Ishikawa (cell line): ENCODE results near the gene CORO1C.

Experiments
- CEBPB ChIP-seq: IDR thresholded peaks from 2 replicates; pipeline ENCODE4 v1.6.1; 2012
- CREB1 ChIP-seq: IDR thresholded peaks from 2 replicates; pipeline ENCODE4 v1.6.1; 2012; ENCODE audit warnings: low read depth
- EGR1 ChIP-seq: IDR thresholded peaks from 2 replicates; pipeline ENCODE4 v1.6.1; 2012
- EP300 ChIP-seq: IDR thresholded peaks from 2 replicates; pipeline ENCODE4 v1.6.1; 2012; ENCODE audit warnings: borderline replicate concordance
- FOXM1 ChIP-seq: IDR thresholded peaks from 2 replicates; pipeline ENCODE4 v1.6.1; 2012; ENCODE audit warnings: low read depth, borderline replicate concordance
- NFIC ChIP-seq: IDR thresholded peaks from 2 replicates; pipeline ENCODE4 v1.6.1; 2012
- RAD21 ChIP-seq: IDR thresholded peaks from 2 replicates; pipeline ENCODE4 v1.6.1; 2012; ENCODE audit warnings: low read depth
- TAF1 ChIP-seq: IDR thresholded peaks from 2 replicates; pipeline ENCODE4 v1.6.1; 2012; ENCODE audit warnings: low read depth, mild to moderate bottlenecking
- TCF12 ChIP-seq: IDR thresholded peaks from 2 replicates; pipeline ENCODE4 v1.6.1; 2012; ENCODE audit warnings: low read depth
- TEAD4 ChIP-seq: IDR thresholded peaks from 2 replicates; pipeline ENCODE4 v1.6.1; 2012
- YY1 ChIP-seq: IDR thresholded peaks from 2 replicates; pipeline ENCODE4 v1.6.1; 2012; ENCODE audit warnings: low read depth
- ZBTB7A ChIP-seq: IDR thresholded peaks from 2 replicates; pipeline ENCODE4 v1.6.1; 2012; ENCODE audit warnings: low read depth
- TF ChIP-seq, protein P1 (sequence below): IDR thresholded peaks from 2 replicates; pipeline ENCODE4 v1.6.1; 2012; ENCODE audit warnings: low read depth, mild to moderate bottlenecking
- TF ChIP-seq, protein P2 (sequence below): IDR thresholded peaks from 2 replicates; pipeline ENCODE4 v1.6.1; 2012
- TF ChIP-seq, protein P3 (sequence below): IDR thresholded peaks from 2 replicates; pipeline ENCODE4 v1.6.1; 2012

Gene CORO1C

DNA sequence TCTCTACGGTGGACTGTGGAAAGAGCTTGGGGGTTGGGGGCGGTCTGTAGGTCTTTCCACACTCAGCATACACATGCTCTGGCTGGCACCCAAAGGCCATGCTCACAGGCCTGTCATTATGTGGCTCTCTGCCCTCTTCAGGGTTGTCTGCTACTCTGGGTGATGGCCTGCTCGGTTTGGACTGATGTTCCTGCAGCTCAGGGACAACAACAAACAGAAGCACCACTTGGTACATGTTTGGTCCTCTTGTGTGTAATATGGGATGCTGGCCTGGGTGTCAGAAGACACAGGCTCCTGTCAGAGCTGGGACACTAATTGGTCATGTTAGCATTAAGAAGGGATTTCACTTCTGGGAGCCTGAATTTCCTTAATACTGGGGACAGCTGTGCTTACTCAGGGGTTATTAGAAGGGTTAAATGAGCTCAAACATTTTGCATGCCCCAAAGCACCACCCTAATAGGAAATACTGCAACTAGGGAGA is 64.9 kb downstream of the CORO1C start:
- TF ChIP-seq FOXM1 (no peak), CREB1 (no peak)

DNA sequence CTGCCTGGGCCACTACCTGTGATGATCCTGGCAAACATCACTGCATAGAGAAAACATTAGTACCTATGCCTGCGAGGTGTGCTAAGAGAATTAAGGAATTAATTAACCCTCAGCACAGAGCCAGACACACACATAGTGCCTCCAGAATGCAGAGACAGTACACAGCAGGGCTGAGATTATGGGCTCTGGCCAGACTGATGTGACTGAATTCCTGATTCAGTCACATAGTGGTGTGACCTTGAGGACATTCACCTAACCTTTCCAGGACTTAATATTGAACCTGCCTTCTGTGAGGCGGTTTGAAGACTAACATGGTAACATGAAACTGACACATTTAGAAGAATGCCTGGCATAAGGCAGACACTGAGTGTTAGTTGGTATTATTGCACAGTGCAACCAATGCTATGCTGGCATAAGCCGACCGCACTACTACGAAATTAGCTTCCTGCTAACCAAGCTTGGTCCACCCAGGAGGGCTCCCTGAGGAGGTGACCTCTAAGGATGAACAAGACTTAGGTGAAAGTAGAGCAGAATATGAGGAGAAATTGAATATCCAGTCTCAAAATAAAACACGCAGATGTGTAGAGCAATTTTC is 65.6 kb downstream of the CORO1C start:
- TF ChIP-seq, protein P1, sequence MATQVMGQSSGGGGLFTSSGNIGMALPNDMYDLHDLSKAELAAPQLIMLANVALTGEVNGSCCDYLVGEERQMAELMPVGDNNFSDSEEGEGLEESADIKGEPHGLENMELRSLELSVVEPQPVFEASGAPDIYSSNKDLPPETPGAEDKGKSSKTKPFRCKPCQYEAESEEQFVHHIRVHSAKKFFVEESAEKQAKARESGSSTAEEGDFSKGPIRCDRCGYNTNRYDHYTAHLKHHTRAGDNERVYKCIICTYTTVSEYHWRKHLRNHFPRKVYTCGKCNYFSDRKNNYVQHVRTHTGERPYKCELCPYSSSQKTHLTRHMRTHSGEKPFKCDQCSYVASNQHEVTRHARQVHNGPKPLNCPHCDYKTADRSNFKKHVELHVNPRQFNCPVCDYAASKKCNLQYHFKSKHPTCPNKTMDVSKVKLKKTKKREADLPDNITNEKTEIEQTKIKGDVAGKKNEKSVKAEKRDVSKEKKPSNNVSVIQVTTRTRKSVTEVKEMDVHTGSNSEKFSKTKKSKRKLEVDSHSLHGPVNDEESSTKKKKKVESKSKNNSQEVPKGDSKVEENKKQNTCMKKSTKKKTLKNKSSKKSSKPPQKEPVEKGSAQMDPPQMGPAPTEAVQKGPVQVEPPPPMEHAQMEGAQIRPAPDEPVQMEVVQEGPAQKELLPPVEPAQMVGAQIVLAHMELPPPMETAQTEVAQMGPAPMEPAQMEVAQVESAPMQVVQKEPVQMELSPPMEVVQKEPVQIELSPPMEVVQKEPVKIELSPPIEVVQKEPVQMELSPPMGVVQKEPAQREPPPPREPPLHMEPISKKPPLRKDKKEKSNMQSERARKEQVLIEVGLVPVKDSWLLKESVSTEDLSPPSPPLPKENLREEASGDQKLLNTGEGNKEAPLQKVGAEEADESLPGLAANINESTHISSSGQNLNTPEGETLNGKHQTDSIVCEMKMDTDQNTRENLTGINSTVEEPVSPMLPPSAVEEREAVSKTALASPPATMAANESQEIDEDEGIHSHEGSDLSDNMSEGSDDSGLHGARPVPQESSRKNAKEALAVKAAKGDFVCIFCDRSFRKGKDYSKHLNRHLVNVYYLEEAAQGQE = no peak
- TF ChIP-seq NFIC = no peak
- no peak for TF ChIP-seq TCF12

DNA sequence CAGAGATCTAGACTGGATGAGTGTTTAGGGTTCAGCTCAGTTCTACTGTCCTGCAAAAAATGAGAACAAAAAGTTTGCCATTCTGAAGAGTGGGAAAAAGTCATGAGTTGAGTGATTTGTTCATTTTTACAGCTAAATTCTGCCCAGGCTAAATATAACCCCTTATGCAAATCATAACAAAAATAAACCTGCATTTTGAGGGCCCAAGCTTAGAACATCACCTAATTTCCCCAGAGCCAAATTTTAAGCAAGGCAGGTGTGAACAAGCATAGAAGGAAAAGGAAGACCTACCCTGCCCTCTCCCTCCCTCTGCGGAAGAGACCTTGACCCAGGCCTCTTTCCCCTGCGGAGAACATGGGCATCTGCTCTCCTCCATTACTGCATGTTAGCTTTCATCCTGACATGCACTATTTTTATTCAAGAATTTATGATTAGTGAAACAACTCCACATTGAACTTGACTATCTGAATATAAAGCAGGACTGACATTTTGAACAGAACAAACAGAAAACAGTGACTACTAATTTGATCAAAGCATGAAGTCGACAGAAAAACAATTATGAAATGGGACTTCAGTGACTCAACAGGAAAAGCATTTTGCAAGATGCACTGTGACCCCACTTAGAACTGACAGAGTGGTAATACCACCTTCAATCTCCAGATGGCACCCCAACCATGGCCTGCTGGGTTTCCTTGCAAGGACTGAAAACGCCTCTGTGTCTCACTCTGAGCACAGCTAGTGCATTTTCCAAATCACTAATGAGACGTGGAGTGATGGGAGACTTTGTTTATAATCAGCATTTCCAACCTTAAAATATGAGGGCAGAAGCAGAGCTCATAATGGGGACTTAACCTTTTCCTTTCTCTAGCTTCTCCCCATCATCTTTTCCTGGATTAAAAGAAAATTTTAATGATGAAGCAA is 66.7 kb downstream of the CORO1C start:
- TF ChIP-seq TCF12 (no peak), EP300 (no peak), RAD21 (peak; percentile 99), CEBPB (peak; percentile 27; the same call in 1 of the 2 replicates), YY1 (no peak), NFIC (no peak), FOXM1 (no peak; the same call in 1 of the 2 replicates)
- TF ChIP-seq, protein P2, sequence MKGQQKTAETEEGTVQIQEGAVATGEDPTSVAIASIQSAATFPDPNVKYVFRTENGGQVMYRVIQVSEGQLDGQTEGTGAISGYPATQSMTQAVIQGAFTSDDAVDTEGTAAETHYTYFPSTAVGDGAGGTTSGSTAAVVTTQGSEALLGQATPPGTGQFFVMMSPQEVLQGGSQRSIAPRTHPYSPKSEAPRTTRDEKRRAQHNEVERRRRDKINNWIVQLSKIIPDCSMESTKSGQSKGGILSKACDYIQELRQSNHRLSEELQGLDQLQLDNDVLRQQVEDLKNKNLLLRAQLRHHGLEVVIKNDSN = no peak

DNA sequence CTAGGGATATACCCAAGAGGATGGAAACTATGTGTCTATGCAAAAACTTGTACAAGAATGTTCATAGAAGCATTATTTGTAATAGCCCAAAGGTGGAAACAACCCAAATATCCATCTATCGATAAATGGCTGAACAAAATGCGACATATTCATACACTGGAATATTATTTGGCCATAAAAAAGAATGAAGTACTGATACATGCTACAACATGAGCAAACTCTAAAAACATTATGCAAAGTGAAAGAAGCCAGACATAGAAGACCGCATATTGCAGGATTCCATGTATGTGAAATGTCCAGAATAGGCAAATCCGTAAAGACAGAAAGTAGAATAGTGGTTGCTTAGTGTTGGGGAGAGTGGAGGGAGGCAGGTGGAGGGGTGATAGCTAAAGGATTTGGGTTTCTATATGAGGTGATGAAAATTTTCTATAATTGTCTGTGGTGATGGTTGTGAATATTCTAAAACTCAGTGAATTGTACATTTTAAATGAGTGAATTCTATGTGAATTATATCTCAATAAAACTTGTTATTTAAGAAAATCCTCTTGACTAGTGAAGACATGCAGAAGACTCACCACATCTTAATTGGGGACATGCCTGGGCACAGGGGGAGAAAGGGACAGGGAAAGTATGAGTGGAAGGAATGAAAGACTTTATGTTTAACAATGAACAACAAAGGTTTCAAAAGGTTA is 67.8 kb downstream of the CORO1C start:
- TF ChIP-seq, protein P1 = no peak
- TF ChIP-seq, protein P3, sequence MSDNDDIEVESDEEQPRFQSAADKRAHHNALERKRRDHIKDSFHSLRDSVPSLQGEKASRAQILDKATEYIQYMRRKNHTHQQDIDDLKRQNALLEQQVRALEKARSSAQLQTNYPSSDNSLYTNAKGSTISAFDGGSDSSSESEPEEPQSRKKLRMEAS = no peak
- TF ChIP-seq TEAD4 (no peak), FOXM1 (no peak), CREB1 (no peak), YY1 (no peak), TAF1 (no peak), EGR1 (no peak), EP300 (no peak), ZBTB7A (no peak), CEBPB (no peak), RAD21 (no peak), TCF12 (no peak), NFIC (no peak)
- TF ChIP-seq, protein P2 = no peak

DNA sequence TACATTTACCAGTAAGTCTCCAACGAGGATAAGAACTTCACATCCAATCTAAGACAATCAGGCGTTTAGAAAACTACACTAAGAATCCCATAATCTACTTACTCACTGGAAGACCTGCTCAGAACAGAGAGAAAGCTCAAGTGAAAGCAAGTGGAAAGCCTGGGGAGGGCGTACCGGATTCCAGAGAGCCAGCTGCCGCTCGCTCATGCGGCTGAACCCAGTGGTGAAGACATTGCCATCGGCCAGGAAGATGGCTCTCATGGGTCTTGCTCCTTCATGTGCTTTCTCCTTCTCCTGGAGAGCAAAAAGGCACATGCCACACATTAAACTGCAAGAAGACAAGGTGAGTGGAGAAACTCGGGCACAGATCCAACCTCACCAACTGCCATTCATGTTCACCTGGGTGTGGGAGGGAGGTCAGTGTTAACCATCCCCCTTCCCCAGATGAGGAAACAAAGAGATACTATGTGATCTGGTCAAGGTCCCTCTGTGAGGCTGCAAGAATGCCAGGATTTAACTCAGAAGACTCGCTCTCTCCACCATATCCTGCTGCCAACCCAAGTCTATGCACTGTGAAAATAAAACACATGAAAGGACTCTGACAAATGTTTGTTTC is 74.1 kb downstream of the CORO1C start:
- TF ChIP-seq TEAD4 (no peak), YY1 (no peak), RAD21 (no peak), EGR1 (no peak), ZBTB7A (no peak), FOXM1 (no peak), NFIC (no peak), EP300 (no peak), CEBPB (no peak)
- TF ChIP-seq, protein P1 = no peak
- TF ChIP-seq, protein P3 = no peak
- TF ChIP-seq, protein P2 = no peak
